B cell (primary cell): Measurements from ENCODE around the gene CHN1. TPM values are rescaled to one million over a fixed set of nuclear protein-coding genes. Genes with fewer than 3 reads are reported as not detected.

Experiments used
- ATAC-seq: fragments of 200-7000 bp; cut with Tn5 transposase; one replicate; pipeline ENCODE4 v1.10.0; 2021; ENCODE audit warnings: low read depth, mild to moderate bottlenecking, moderate number of reproducible peaks, moderate library complexity
- CTCF ChIA-PET: fragments of 350-600 bp; sonication (Branson Sonifier 250); formaldehyde crosslinking; loops from one replicate; lab custom pipeline; 2021; ENCODE audit warnings: antibody characterized with exemption, inconsistent platforms; lab: Charles Lee
- POLR2A ChIA-PET: fragments of 350-600 bp; sonication (Branson Sonifier 250); formaldehyde crosslinking; loops from one replicate; lab custom pipeline; 2021; ENCODE audit warnings: antibody characterized with exemption; lab: Charles Lee
- DNase-seq: peaks from one replicate; pipeline ENCODE4 v3.0.0; 2013
- H2AFZ ChIP-seq: 2 replicates; pipeline ENCODE4 v1.6.1; 2012; ENCODE audit warnings: mild to moderate bottlenecking, low read depth, low read length; ENCODE audit not compliant: insufficient read depth, poor library complexity, severe bottlenecking
- H3K27ac ChIP-seq, 2 donors: 1 replicate in 1 of 2; 2 replicates in 1 of 2; pipeline ENCODE4 v1.5.1; 2012 to 2013; ENCODE audit warnings: low read length in 2 of 2, mild to moderate bottlenecking in 2 of 2, moderate library complexity in 1 of 2
- H3K27me3 ChIP-seq, 4 experiments: fragments of 200-600 bp in 1 of 4; sonication (generic) in 1 of 4; replicated peaks in 1 of 4; 1 replicate in 2 of 4; 2 replicates in 2 of 4; pipeline versions ENCODE4 v1.6.1 to v1.7.0; 2013 to 2016; ENCODE audit warnings: low read length in 3 of 4, mild to moderate bottlenecking in 2 of 4, mixed read lengths in 1 of 4, moderate library complexity in 1 of 4; ENCODE audit not compliant: insufficient read depth in 4 of 4, control insufficient read depth in 3 of 4; ENCODE audit errors: control extremely low read depth in 1 of 4
- H3K36me3 ChIP-seq, 2 experiments: replicated peaks in 1 of 2; 1 replicate in 1 of 2; 2 replicates in 1 of 2; pipeline versions ENCODE4 v1.6.1 to v1.7.1; 2013; ENCODE audit warnings: low read length in 1 of 2; ENCODE audit not compliant: insufficient read depth in 2 of 2, control insufficient read depth in 1 of 2; ENCODE audit errors: control extremely low read depth in 1 of 2, extremely low read depth in 1 of 2
- H3K4me1 ChIP-seq, 2 donors: fragments of 200-600 bp in 1 of 2; sonication (generic) in 1 of 2; 1 replicate in 1 of 2; 2 replicates in 1 of 2; pipeline versions ENCODE4 v1.5.1 to v1.6.1; 2013 to 2017; ENCODE audit warnings: low read length in 2 of 2; ENCODE audit not compliant: control insufficient read depth in 2 of 2, insufficient read depth in 2 of 2
- H3K4me2 ChIP-seq: replicated peaks from 2 replicates; pipeline ENCODE3; 2012; ENCODE audit warnings: mild to moderate bottlenecking, low read depth, low read length; ENCODE audit not compliant: poor library complexity, severe bottlenecking
- H3K4me3 ChIP-seq, 5 experiments: fragments of 200-600 bp in 1 of 5; sonication (generic) in 1 of 5; 1 replicate in 3 of 5; 2 replicates in 2 of 5; pipeline versions ENCODE4 v1.5.1 to v1.7.0; 2011 to 2016; ENCODE audit warnings: low read length in 4 of 5, mild to moderate bottlenecking in 4 of 5, low read depth in 2 of 5, control low read depth in 1 of 5, moderate library complexity in 1 of 5; ENCODE audit not compliant: insufficient read depth in 1 of 5; ENCODE audit errors: control extremely low read depth in 1 of 5, extremely low read depth in 1 of 5
- H3K79me2 ChIP-seq: fragments of 200-600 bp; sonication (generic); one replicate; pipeline ENCODE4 v1.6.0; 2016; ENCODE audit warnings: low read length; ENCODE audit not compliant: control insufficient read depth, insufficient read depth
- H3K9ac ChIP-seq: fragments of 200-600 bp; sonication (generic); 2 replicates; pipeline ENCODE4 v1.6.1; 2017; ENCODE audit warnings: mild to moderate bottlenecking, low read length, moderate library complexity
- H3K9me3 ChIP-seq, 3 donors: one replicate each; pipeline versions ENCODE4 v1.6.1 to v1.7.1; 2013; ENCODE audit warnings: low read length in 2 of 3; ENCODE audit not compliant: control insufficient read depth in 2 of 3, insufficient read depth in 1 of 3; ENCODE audit errors: control extremely low read depth in 1 of 3
- H4K20me1 ChIP-seq: 2 replicates; pipeline ENCODE4 v1.6.0; 2012; ENCODE audit warnings: mild to moderate bottlenecking, low read length; ENCODE audit not compliant: insufficient read depth, control insufficient read depth, poor library complexity, severe bottlenecking
- H3K27ac Mint-ChIP-seq: one replicate; pipeline ENCODE4 v1.8.0; 2021; ENCODE audit warnings: mixed read lengths
- H3K27me3 Mint-ChIP-seq: one replicate; pipeline ENCODE4 v1.8.0; 2021; ENCODE audit warnings: mixed read lengths
- H3K4me1 Mint-ChIP-seq: one replicate; pipeline ENCODE4 v1.8.0; 2021; ENCODE audit warnings: mixed read lengths
- H3K4me3 Mint-ChIP-seq: one replicate; pipeline ENCODE4 v1.8.0; 2021; ENCODE audit warnings: mixed read lengths
- H3K9me3 Mint-ChIP-seq: one replicate; pipeline ENCODE4 v1.8.0; 2022; ENCODE audit warnings: mixed read lengths; ENCODE audit not compliant: insufficient read depth
- EZH2 ChIP-seq: IDR thresholded peaks from 2 replicates; pipeline ENCODE4 v1.6.1; 2012; ENCODE audit warnings: borderline replicate concordance, low read depth, mild to moderate bottlenecking, moderate library complexity, low read length; ENCODE audit not compliant: insufficient read depth, poor library complexity, severe bottlenecking
- WGBS: methylation state at CpG from one replicate; pipeline ENCODE4 v1.1.5; 2013; ENCODE audit warnings: missing lambda C conversion rate; ENCODE audit not compliant: insufficient coverage; 5-methylcytosine and 5-hydroxymethylcytosine counted together
- intact Hi-C: fragments of 100-400 bp; cut with micrococcal nuclease; formaldehyde crosslinking; loops from one replicate; pipeline ENCODE4 v1.10.0; 2022
- polyA plus RNA-seq: library from polyadenylated mRNA; depleted of rRNA; stranded (reverse); fragments of >200 nt; gene quantifications from 2 replicates; pipeline ENCODE4 v1.2.3, GENCODE V29; 2012
- total RNA-seq, 2 donors: library from RNA; stranded (reverse); fragments of 120-200 nt in 1 of 2; gene quantifications; 1 replicate in 1 of 2; 2 replicates in 1 of 2; pipeline versions ENCODE4 v1.2.3 to v1.2.4, GENCODE V29; 2013 to 2022
- TF ChIP-seq, protein P1 (sequence below): fragments of 200-600 bp; IDR thresholded peaks from one replicate; pipeline ENCODE4 v1.8.0; 2022; ENCODE audit warnings: antibody characterized with exemption, mild to moderate bottlenecking

Gene CHN1
- total and polyA plus RNA-seq, 2 donors (not counting 1 experiment from before 2014, with no cell fraction given) = 0.79 to 1.4 TPM

DNA sequence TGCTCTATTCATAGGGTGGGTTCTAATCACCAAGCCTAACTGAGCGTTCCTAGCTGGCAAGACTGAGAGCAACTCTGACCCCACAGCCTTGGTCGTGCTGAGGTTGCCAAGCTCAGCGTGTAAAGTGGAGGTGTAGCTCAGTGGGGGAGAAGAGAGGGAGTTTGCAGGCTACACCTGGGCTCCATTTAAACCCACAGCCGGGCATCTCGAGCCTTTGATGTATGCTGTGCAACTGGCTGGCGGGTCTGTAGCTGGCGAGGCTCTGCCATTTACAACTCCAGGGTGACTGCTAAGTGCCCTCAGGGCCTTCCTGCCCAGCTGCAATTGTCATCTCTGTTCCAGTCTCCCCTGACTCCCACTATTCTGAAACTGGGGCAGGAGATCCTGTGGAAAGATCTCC is 220.9 kb downstream of the CHN1 start:
- H3K27ac Mint-ChIP-seq = no peak overlapping the region
- H3K9me3 ChIP-seq = peaks cover 0 to 2% (median 0%) of the 10 kb centered on the region in 3 donors
- no peak overlapping the region for H3K27ac ChIP-seq
- no peak overlapping the region for H3K4me2 ChIP-seq
- POLR2A ChIA-PET = no interaction called here
- no peaks in the 10 kb centered on the region for H3K4me1 ChIP-seq
- no peak overlapping the region for H3K4me3 Mint-ChIP-seq
- no peaks in the 10 kb centered on the region for H3K4me1 Mint-ChIP-seq
- H3K79me2 ChIP-seq = no peaks in the 10 kb centered on the region
- no peaks in the 10 kb centered on the region for H3K36me3 ChIP-seq
- H3K27me3 Mint-ChIP-seq = peaks cover 23% of the 10 kb centered on the region
- no peak overlapping the region for H3K4me3 ChIP-seq
- no peaks in the 10 kb centered on the region for H3K9me3 Mint-ChIP-seq
- 84% methylated on average over 5 of the region's 7 CpGs for WGBS
- DNase-seq (no peak), ATAC-seq (no peak)
- no peaks in the 10 kb centered on the region for H3K27me3 ChIP-seq
- no peak overlapping the region for H2AFZ ChIP-seq
- H4K20me1 ChIP-seq = no peaks in the 10 kb centered on the region
- no peak overlapping the region for H3K9ac ChIP-seq
- CTCF ChIA-PET = no interaction called here
- no peak for TF ChIP-seq EZH2
- intact Hi-C loops = no loop called here

DNA sequence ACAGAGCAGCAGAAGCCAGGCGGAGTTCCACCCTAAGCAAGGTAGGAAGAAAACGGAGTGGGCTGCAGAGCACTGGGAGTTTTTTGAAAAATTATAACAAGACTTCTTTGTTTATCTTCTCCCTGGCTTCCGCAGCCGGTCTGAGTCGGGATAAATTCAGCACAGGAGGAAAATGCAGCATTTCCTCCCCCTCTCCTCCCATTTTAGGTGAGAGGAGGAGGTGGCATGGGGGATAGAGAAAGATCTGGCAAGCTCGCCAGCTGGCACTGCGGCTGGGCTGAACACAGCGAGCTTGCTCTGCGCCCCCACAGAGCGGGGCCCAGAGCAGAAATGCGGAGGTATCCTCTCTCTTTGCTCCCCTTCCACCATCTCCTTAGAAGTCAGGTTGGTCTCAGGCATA is 223.2 kb downstream of the CHN1 start:
- Mint-ChIP-seq H3K9me3 (no peaks in the 10 kb centered on the region), H3K4me3 (no peak overlapping the region), H3K4me1 (no peaks in the 10 kb centered on the region), H3K27ac (no peak overlapping the region), H3K27me3 (peaks cover 34% of the 10 kb centered on the region)
- peaks cover 0 to 3% of the 10 kb centered on the region in 2 donors for H3K4me1 ChIP-seq
- WGBS = 94% methylated on average over 3 of the region's 11 CpGs
- no peaks in the 10 kb centered on the region for H3K36me3 ChIP-seq
- no peaks in the 10 kb centered on the region for H3K9me3 ChIP-seq
- H4K20me1 ChIP-seq = no peaks in the 10 kb centered on the region
- H3K27me3 ChIP-seq = peaks cover 0 to 10% (median 2%) of the 10 kb centered on the region in 4 experiments
- H3K4me2 ChIP-seq = no peak overlapping the region
- no peaks in the 10 kb centered on the region for H3K79me2 ChIP-seq
- H3K4me3 ChIP-seq = no peak overlapping the region
- ChIA-PET CTCF (no interaction called here), POLR2A (no interaction called here)
- no peak for ATAC-seq
- intact Hi-C loops = no loop called here
- no peak overlapping the region for H2AFZ ChIP-seq
- no peak overlapping the region for H3K27ac ChIP-seq
- DNase-seq = no peak
- no peak overlapping the region for H3K9ac ChIP-seq
- TF ChIP-seq, protein P1, sequence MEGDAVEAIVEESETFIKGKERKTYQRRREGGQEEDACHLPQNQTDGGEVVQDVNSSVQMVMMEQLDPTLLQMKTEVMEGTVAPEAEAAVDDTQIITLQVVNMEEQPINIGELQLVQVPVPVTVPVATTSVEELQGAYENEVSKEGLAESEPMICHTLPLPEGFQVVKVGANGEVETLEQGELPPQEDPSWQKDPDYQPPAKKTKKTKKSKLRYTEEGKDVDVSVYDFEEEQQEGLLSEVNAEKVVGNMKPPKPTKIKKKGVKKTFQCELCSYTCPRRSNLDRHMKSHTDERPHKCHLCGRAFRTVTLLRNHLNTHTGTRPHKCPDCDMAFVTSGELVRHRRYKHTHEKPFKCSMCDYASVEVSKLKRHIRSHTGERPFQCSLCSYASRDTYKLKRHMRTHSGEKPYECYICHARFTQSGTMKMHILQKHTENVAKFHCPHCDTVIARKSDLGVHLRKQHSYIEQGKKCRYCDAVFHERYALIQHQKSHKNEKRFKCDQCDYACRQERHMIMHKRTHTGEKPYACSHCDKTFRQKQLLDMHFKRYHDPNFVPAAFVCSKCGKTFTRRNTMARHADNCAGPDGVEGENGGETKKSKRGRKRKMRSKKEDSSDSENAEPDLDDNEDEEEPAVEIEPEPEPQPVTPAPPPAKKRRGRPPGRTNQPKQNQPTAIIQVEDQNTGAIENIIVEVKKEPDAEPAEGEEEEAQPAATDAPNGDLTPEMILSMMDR = no peak
- no peak for TF ChIP-seq EZH2
